MM.1S (cell line): ENCODE measurements around the gene COQ8B.
"Not testable (repeated sequence)": the region's sequence is repeated elsewhere in the genome, so short reads cannot be mapped to it uniquely, and the experiment has no call there.

Source experiments
- DNase-seq: peaks from one replicate; pipeline ENCODE4 v3.0.0-alpha.2; 2015
- H2AFZ ChIP-seq: fragments of 300-600 bp; sonication (generic); 2 replicates; pipeline ENCODE4 v1.6.0; 2016; ENCODE audit warnings: antibody characterized with exemption, low read length
- H3F3A ChIP-seq: fragments of 300-600 bp; sonication (generic); 2 replicates; pipeline ENCODE4 v1.6.1; 2016; ENCODE audit warnings: mild to moderate bottlenecking, antibody characterized with exemption, low read length, moderate library complexity, mixed read lengths; ENCODE audit not compliant: insufficient read depth
- H3K27ac ChIP-seq: fragments of 300-600 bp; sonication (generic); 2 replicates; pipeline ENCODE4 v1.5.1; 2016; ENCODE audit warnings: mild to moderate bottlenecking, low read length
- H3K27me3 ChIP-seq: fragments of 300-600 bp; sonication (generic); replicated peaks from 2 replicates; pipeline ENCODE4 v1.6.0; 2016; ENCODE audit warnings: low read length; ENCODE audit not compliant: insufficient read depth
- H3K36me3 ChIP-seq: fragments of 300-600 bp; sonication (generic); replicated peaks from 2 replicates; pipeline ENCODE4 v1.6.1; 2016; ENCODE audit warnings: mild to moderate bottlenecking, low read length, mixed read lengths; ENCODE audit not compliant: insufficient read depth
- H3K4me1 ChIP-seq: fragments of 300-600 bp; sonication (generic); 2 replicates; pipeline ENCODE4 v1.6.1; 2016; ENCODE audit warnings: low read length, mixed read lengths
- H3K4me2 ChIP-seq: fragments of 300-600 bp; sonication (generic); 2 replicates; pipeline ENCODE4 v1.6.0; 2016; ENCODE audit warnings: low read depth, low read length
- H3K4me3 ChIP-seq: fragments of 300-600 bp; sonication (generic); 2 replicates; pipeline ENCODE4 v1.5.1; 2016; ENCODE audit warnings: low read length, mixed read lengths
- H3K79me2 ChIP-seq: fragments of 300-600 bp; sonication (generic); 2 replicates; pipeline ENCODE4 v1.6.1; 2016; ENCODE audit warnings: mixed run types, low read length, mixed read lengths
- H3K9ac ChIP-seq: fragments of 300-600 bp; sonication (generic); 2 replicates; pipeline ENCODE4 v1.6.1; 2016; ENCODE audit warnings: low read length, mixed read lengths
- H3K9me2 ChIP-seq: fragments of 300-600 bp; sonication (generic); replicated peaks from 2 replicates; pipeline ENCODE4 v1.6.1; 2016; ENCODE audit warnings: mild to moderate bottlenecking, low read length, mixed read lengths; ENCODE audit not compliant: insufficient read depth
- H3K9me3 ChIP-seq: fragments of 300-600 bp; sonication (generic); replicated peaks from 2 replicates; pipeline ENCODE4 v1.6.1; 2016; ENCODE audit warnings: mild to moderate bottlenecking, low read length, mixed read lengths; ENCODE audit not compliant: insufficient read depth
- H4K20me1 ChIP-seq: fragments of 300-600 bp; sonication (generic); 2 replicates; pipeline ENCODE4 v1.6.1; 2016; ENCODE audit warnings: mild to moderate bottlenecking, low read length, moderate library complexity, mixed read lengths; ENCODE audit not compliant: insufficient read depth
- CTCF ChIP-seq: fragments of 300-600 bp; sonication (generic); IDR thresholded peaks from 2 replicates; pipeline ENCODE4 v1.5.1; 2016; ENCODE audit warnings: antibody characterized with exemption, low read length, mixed read lengths
- EZH2 ChIP-seq: fragments of 300-600 bp; sonication (generic); optimal IDR thresholded peaks from 2 replicates; pipeline ENCODE3; 2017; ENCODE audit warnings: low read depth, mild to moderate bottlenecking, antibody characterized with exemption, low read length, mixed read lengths
- EZH2phosphoT487 ChIP-seq: fragments of 300-600 bp; sonication (generic); IDR thresholded peaks from 2 replicates; pipeline ENCODE4 v1.6.1; 2018; ENCODE audit warnings: antibody characterized with exemption, low read length

COQ8B gene

DNA sequence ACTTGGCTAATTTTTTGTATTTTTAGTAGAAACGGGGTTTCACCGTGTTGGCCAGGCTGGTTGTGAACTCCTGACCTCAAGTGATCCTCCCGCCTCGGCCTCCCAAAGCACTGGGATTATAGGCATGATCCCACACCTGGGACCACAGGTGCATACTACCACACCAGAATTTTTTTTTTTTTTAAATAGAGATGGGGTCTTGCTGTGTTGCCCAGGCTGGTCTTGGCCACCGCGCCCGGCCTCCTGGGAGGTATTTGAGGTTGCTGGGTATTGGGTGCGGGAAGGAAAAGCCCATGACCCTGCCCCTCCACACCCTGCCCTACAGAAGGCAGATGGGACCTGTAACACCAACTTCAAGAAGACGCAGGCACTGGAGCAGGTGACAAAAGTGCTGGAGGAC, 20.0 kb upstream of the COQ8B start:
- no peak for TF ChIP-seq EZH2
- no peak for TF ChIP-seq EZH2phosphoT487
- no peak for TF ChIP-seq CTCF
- Histone ChIP-seq H3K9me2 (no peaks in the 10 kb centered on the region), H3K4me3 (no peak overlapping the region), H3K9ac (no peak overlapping the region), H4K20me1 (no peaks in the 10 kb centered on the region), H3K9me3 (no peaks in the 10 kb centered on the region), H3K27me3 (no peaks in the 10 kb centered on the region), H3K27ac (no peak overlapping the region), H2AFZ (no peak overlapping the region), H3K36me3 (no peaks in the 10 kb centered on the region), H3F3A (no peaks in the 10 kb centered on the region), H3K79me2 (no peaks in the 10 kb centered on the region), H3K4me1 (no peaks in the 10 kb centered on the region), H3K4me2 (no peak overlapping the region)
- no peak for DNase-seq

- Histone ChIP-seq H4K20me1 (no peaks in the 10 kb centered on the region), H3K4me3 (no peak overlapping the region), H2AFZ (no peak overlapping the region), H3F3A (no peaks in the 10 kb centered on the region), H3K27me3 (no peaks in the 10 kb centered on the region), H3K9me2 (no peaks in the 10 kb centered on the region), H3K79me2 (no peaks in the 10 kb centered on the region), H3K4me2 (no peak overlapping the region), H3K9ac (no peak overlapping the region), H3K27ac (no peak overlapping the region), H3K36me3 (no peaks in the 10 kb centered on the region), H3K9me3 (no peaks in the 10 kb centered on the region), H3K4me1 (no peaks in the 10 kb centered on the region)
- no peak for DNase-seq
- TF ChIP-seq CTCF: no peak
- no peak for TF ChIP-seq EZH2
- no peak for TF ChIP-seq EZH2phosphoT487
These were observed 18.5 kb upstream of the COQ8B start for GRCh38 chr19:40735013-40735771.

DNA sequence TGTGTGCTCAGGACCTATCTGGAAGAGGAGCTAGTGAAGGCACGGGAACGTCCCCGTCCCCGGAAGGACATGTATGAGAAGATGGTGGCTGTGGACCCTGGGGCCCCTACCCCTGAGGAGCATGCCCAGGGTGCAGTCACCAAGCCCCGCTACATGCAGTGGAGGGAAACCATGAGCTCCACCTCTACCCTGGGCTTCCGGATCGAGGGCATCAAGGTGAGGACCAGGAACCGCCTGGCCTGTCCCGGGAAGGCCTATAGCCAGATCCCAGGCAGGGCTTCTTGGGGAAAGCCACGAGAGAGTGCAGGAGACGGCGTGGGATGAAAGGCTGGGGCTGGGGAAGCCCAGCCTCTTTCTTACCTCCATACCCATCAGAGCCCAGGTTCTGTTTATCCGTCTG, 16.5 kb upstream of the COQ8B start:
- H3K4me1 ChIP-seq: no peaks in the 10 kb centered on the region
- no peaks in the 10 kb centered on the region for H3K9me2 ChIP-seq
- no peak overlapping the region for H3K4me2 ChIP-seq
- H3K27me3 ChIP-seq: no peaks in the 10 kb centered on the region
- no peak overlapping the region for H2AFZ ChIP-seq
- H3K27ac ChIP-seq: no peak overlapping the region
- H3K4me3 ChIP-seq: no peak overlapping the region
- no peaks in the 10 kb centered on the region for H3K79me2 ChIP-seq
- H3K9ac ChIP-seq: no peak overlapping the region
- H4K20me1 ChIP-seq: no peaks in the 10 kb centered on the region
- H3K9me3 ChIP-seq: no peaks in the 10 kb centered on the region
- H3F3A ChIP-seq: no peaks in the 10 kb centered on the region
- no peaks in the 10 kb centered on the region for H3K36me3 ChIP-seq
- TF ChIP-seq EZH2 (no peak), EZH2phosphoT487 (no peak), CTCF (no peak)
- no peak for DNase-seq

DNA sequence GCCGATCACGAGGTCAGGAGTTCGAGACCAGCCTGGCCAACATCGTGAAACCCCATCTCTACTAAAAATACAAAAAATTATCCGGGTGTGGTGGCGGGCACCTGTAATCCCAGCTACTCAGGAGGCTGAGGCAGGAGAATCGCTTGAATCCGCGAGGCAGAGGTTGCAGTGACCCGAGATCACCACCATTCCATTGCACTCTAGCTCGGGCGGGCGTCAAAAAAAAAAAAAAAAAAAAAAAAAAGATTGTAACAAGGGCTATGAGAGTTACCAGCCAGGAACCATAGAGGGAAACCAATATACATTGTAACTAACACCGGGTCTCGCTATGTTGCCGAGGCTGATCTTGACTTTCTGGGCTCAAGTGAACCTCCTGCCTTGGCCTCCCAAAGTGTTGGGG, 15.6 kb upstream of the COQ8B start:
- not testable (repeated sequence) for H3K4me1 ChIP-seq, H3K9ac ChIP-seq, DNase-seq, H3K4me3 ChIP-seq, H3K36me3 ChIP-seq, H3K27ac ChIP-seq, H3K4me2 ChIP-seq, H3K79me2 ChIP-seq, H3K9me2 ChIP-seq, H3K27me3 ChIP-seq, H2AFZ ChIP-seq, H4K20me1 ChIP-seq, H3F3A ChIP-seq, H3K9me3 ChIP-seq

DNA sequence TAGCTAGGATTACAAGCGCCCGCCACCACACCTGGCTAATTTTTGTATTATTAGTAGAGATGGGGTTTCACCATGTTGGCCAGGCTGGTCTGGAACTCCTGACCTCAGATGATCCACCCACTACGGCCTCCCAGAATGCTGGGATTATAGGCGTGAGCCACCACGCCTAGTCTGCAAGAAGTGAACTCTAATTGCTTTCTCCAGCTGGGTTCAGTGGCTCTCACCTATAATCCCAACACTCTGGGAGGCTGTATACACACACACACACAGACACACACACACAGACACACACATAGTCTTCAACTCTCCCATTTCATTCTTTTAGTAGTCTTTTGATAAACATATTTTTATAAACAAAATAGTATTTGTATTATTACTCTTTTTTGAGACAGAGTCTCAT, 13.4 kb upstream of the COQ8B start:
- not testable (repeated sequence) for H2AFZ ChIP-seq, DNase-seq, H3F3A ChIP-seq, H3K27ac ChIP-seq, H3K79me2 ChIP-seq, H3K27me3 ChIP-seq, H4K20me1 ChIP-seq, H3K4me3 ChIP-seq, H3K4me2 ChIP-seq, H3K36me3 ChIP-seq, H3K9me2 ChIP-seq, H3K9ac ChIP-seq, H3K9me3 ChIP-seq, H3K4me1 ChIP-seq
